Hepatocyte (in vitro differentiated cells): ENCODE results near the gene ARF3.

ENCODE experiments used
- EZH2 ChIP-seq: fragments of 200-600 bp; sonication (generic); IDR thresholded peaks from 2 replicates; pipeline ENCODE4 v1.6.1; 2016; ENCODE audit warnings: antibody characterized with exemption, mild to moderate bottlenecking, borderline replicate concordance
- TF ChIP-seq, protein P1 (sequence below): fragments of 200-600 bp; sonication (generic); IDR thresholded peaks from 2 replicates; pipeline ENCODE4 v1.5.1; 2016; ENCODE audit warnings: antibody characterized with exemption, mild to moderate bottlenecking; ENCODE audit not compliant: poor library complexity

DNA sequence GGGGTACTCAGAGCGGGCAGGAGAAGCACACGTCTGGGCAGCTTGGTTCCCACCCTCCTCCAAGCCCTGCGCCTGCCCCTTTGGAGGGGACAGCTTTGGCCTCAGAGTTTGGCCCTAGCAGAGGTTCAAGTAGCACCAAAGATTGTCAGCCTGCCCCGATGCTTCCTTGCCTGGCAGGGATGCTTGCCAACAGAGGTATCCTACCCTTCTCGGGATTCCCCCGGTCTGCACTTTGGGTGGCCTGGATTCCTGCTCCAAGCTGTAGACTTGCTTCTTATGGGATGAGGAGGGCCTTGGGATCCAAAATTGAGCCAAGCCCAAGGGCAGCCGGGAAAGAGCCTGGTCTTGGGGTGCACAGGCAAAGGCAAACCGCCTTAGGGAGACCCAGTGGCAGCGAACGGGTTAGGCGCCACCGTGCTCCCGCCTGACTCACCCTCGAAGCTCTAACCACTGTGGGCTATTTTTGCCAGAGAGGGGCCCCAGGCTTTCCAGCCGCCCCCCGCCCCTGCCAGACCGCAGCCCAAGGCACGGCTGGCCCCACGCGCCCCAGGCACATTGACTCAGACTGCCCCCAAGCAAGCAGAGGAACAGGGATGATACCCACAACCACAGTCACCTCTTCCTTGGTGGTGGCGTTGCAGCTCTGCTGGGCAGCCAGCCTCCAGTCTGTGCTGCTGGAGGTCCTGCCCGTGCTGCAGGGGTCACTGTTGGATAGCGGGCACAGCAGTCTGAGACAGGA, 15.1 kb upstream of the ARF3 start:
- TF ChIP-seq, protein P1, sequence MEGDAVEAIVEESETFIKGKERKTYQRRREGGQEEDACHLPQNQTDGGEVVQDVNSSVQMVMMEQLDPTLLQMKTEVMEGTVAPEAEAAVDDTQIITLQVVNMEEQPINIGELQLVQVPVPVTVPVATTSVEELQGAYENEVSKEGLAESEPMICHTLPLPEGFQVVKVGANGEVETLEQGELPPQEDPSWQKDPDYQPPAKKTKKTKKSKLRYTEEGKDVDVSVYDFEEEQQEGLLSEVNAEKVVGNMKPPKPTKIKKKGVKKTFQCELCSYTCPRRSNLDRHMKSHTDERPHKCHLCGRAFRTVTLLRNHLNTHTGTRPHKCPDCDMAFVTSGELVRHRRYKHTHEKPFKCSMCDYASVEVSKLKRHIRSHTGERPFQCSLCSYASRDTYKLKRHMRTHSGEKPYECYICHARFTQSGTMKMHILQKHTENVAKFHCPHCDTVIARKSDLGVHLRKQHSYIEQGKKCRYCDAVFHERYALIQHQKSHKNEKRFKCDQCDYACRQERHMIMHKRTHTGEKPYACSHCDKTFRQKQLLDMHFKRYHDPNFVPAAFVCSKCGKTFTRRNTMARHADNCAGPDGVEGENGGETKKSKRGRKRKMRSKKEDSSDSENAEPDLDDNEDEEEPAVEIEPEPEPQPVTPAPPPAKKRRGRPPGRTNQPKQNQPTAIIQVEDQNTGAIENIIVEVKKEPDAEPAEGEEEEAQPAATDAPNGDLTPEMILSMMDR = no peak
- TF ChIP-seq EZH2 = peak; percentile 48
